Glomerular endothelial cell (primary cell): ENCODE results near the gene SLC35F3. TPM values are rescaled to one million over a fixed set of nuclear protein-coding genes. Genes with fewer than 3 reads are reported as not detected.

Source experiments
- DNase-seq: peaks from one replicate; pipeline ENCODE4 v3.0.0-alpha.2; 2011; ENCODE audit warnings: low read depth, low spot score; ENCODE audit errors: extremely low read depth
- total RNA-seq: library from RNA; depleted of rRNA; stranded (reverse); fragments of >200 nt; gene quantifications from 2 replicates; pipeline ENCODE4 v1.2.3, GENCODE V29; 2015

Gene SLC35F3
- total RNA-seq, 1 donor from 2014 or later: not detected

DNA sequence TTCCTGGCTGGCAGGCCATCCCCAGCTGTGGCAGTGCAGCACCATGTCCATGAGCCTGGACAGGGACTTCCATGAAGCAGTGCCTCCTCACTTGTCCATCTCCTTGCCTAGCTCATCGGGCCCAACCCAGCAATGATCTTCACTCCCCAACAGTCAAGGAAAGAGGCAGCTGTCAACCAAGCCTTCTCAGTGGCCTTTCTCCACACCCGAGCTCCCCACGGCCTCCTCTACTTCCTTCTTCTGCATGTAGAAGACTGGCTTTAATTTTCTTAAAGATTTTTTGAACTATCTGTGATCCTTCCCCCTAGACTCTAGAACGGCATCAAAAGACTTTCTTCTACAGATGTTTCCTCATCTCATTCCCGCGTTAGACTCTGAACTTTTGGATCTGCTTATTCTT, 403.2 kb downstream of the SLC35F3 start:
- DNase-seq: no peak

DNA sequence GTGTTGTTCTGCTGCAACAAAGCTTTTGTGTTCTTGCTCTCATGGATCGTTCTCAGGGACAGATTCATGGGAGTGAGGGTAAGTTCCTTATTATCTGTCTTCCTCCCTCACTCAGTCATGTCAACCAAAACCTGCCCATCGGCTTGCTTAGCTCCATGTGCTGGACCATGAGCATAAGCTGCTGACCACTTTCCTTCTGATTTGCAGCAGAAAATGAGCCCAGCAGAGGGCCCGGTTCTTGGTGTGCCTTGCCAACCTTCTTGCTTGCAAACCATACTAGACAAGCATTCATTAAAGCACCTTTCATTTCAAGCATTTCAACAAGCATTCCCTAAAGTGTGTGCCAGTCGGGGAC, 404.7 kb downstream of the SLC35F3 start:
- DNase-seq: no peak

DNA sequence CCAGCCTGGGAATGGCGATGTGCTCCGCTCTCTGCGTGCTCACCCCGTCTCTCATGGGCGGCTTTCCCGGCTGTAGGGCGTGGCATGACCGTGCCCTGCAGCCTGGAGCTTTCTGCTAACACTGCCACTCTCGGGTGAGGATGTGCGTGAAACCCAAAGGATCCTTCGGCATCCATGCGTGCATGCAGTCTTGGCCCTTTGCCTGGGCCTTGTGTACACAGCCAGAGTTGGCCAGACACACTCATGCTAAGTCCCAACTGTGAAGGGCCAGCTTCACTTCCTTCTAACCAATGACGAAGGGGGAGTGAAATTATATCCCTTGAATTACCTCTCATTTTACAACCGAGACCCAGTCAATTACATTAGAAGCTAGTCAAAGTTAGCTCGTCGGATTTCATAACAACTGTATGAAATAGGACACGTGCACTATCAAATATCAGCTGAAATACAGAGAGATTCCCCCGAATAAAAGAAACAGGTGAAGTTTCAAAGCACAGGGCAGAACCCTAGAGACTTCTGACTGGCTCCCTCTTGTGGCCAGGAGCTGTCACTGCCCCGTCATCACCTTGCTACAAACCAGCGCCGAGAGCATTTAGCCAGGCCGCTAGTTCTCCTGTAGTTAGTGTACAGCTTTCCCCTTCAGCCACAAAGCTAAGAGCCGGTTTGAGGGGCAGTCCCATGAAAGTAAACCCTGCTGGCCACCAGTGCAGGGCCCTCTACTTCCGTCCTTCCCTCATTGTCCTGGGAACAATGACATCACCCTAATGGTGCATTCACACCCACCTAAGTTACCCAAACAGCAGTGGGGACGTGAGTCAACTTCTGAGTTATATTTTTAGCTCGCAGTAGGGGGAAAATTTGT, 405.4 kb downstream of the SLC35F3 start:
- no peak for DNase-seq

DNA sequence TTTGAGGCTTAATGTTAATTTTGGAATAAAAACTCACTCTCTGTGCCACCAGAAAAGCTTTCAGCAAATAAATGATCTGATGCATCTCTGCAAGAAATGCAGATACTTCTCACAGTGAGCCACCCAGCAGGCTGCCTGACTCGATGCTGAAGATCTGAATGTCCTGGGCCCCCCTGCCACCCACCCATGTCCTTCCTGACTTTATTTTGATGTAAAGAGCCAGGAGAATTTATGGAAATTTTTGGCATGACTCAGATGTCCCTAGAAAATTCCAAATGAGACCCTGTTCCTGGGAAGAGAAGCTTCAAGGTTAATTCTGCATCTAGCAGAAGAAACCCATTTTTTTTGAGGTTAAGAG, 406.0 kb downstream of the SLC35F3 start:
- no peak for DNase-seq

DNA sequence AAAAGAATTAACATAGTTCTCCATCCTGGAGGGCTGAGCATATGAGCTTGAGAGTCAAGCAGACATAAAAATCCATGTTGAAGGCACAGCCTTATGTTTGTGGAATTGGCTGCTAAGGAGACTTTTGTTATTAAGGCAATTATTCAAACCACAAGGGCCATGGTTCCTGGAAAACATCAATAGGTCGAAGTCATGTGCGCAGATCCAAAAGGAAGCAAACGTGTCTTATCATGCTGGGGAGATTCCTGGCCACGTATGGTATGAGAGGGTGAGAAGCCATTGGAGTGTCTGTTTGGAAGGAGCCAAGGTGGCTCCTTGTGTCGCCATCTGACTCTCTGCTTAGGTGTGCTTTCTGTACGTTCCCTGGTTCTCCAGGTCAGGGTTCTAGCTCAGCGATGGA, 406.9 kb downstream of the SLC35F3 start:
- no peak for DNase-seq

DNA sequence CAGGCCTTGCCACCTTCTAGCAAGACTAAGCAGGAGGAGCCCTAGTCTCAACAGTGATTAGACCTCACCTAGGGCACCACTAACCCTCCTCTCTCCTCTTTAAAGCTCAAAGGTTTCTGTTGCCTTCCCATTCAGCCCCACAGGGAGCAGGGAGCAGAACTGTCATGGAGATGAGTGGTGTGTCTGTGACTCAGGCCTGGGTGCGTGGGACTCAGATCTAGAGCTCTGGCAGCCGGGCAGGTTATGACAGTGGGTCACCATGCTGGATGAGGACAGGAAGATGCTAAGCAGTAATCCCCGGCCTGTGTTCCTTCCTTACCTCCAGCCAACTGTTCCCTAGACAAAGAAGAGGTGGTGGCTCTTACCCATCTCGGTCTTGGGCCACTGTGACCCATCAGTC, 408.7 kb downstream of the SLC35F3 start:
- no peak for DNase-seq

DNA sequence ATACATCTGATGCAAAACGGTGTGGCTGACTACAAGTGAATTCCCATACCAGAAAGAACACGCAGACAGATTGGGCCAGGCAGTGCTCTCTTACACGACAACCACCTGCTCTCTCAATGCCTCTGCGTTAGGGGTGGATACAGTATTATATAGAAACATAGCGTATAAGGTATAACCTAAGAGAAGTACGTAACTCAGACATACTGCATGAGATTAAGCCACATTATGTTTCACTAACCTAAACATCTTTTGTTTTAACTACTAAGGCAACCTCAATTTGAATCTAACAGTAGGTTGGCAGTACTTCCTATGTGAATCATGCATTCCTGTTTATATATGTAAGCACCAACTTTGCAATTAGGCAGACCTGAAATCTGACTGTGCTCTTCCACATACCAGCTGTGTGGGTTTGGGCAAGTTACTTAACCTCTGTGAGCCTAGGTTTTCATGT, 410.6 kb downstream of the SLC35F3 start:
- no peak for DNase-seq

DNA sequence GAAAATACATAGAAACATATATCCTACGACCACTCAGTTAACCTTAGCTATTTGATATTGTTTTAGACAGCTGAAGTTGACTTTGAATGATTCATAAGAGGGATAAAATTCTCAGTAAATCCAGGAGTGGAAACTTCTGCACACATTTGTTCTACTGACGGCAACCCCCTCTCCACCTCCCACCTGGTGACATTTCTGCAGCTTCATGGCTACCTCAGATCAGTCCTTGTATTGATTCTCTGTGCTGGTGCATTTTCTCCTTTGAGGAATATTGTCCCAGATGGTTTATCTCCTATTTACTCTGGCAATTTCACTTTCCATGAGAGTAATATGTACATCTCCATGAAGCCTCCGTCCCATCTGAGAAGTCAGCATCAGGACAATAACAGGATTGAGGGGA, 411.1 kb downstream of the SLC35F3 start:
- no peak for DNase-seq

DNA sequence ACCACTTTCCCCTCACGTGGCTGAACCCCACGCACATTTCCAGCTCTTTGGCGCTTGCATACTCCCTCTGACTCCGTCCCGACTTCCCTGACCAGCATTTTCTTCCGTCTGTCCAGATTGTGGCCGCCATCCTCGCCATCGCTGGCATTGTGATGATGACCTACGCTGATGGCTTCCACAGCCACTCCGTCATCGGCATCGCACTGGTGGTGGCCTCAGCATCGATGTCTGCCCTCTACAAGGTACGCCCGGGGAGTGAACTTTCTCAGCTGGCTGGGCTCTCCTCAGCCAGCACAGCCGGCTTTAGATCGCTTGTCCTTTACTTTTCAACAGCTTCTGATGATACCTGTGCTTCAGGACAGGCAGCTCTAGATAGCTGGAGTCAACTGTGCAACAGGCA, 412.0 kb downstream of the SLC35F3 start:
- DNase-seq: no peak

DNA sequence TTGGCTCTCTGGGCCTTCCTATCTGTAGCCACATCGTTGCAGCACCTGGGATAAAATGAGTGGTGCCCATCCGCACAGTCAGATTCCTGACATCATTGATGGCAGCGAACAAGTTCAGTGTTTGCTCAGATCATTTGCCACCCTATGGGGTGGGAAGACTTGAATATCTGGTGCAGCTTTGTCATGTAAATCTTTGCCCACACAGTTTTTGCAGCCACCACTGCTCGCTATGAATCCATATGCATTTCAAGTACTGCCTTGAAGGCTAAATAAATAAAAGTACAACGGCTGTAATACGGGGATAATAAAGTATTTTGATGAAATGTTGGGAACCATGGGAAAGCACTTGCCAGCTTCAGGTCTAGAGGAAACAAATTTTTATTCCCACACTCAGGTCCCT, 412.5 kb downstream of the SLC35F3 start:
- no peak for DNase-seq

DNA sequence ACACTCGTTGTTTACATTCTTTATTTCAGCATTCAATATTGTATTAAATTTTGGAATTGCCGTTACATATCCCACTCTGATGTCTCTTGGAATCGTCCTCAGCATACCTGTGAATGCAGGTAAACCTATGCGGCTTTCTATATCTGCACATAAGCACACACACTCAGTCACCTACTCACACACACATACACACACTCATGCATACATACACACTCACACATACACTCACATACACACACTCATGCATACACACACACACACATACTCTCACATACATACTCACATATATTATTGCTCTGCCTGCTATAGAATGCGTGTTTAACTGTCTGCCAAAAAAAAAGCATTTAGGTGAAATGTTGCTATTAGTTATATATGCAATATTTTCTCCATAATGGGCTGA, 415.6 kb downstream of the SLC35F3 start:
- no peak for DNase-seq

DNA sequence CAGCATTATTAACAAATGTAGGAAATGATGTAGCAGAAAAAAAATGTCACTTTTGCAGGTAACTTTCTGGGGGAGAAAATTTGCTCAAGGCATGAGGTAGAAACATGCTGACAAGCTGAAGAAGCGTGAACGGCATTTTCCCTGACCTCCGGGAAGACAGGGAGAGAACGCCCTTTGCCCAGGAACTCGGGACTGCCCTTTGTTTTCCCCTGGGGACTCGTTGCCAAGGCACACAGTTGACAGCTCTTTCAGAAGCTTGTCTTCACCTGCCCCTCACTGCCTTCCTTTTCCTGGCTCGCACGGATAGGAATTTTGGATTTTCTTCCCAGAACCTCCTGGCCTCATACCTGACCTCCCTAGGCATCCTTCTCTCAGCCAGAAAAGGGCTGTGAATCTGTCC, 416.1 kb downstream of the SLC35F3 start:
- DNase-seq: no peak

DNA sequence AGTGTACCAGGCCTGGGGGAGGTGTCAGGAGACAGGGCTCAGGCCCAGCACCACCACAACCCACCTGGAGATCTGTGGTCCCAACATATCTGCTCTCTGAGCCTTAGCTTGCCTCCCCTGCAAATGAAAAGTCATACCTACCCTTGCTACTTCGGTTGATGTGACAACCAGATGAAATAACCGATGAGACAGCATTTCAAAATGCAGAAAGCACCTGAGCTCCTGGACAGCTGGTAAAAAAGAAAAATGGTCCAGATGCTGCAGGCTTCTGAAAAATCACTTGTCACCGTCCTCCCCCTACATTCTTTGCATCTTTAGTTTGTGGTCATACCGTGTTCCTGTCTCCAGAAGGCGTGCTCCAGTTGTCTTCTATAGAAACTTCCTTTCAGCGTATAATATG, 416.8 kb downstream of the SLC35F3 start:
- DNase-seq: no peak

DNA sequence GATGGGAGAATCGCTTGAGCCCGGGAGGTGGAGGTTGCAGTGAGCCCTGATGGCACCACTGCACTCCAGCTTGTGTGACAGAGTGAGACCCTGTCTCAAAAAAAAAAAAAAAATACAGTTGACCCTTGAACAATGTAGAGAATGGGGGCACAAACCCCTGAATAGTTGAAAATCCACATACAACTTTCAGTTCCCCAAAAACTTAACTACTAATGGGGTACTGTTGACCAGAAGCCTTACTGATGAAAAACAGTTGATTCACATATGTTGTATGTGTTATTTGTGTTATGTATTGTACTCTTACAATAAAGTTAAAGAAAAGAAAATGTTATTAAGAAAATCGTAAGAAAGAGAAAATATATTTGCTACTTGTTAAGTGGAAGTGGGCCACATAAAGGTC, 417.6 kb downstream of the SLC35F3 start:
- DNase-seq: no peak

DNA sequence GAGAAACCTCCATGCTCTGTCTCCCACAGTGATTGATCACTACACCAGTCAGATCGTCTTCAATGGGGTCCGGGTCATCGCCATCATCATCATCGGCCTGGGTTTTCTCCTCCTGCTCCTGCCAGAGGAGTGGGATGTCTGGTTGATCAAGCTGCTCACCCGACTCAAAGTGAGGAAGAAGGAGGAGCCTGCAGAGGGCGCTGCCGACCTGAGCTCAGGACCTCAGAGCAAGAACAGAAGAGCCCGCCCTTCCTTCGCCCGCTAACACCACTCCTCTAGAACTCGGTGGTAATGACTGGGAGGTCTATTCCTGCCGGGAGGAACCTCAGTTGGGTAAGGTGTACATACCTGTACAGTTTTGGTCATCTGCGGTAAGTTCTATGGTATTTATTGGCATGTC, 418.5 kb downstream of the SLC35F3 start:
- peak; percentile 18 for DNase-seq

DNA sequence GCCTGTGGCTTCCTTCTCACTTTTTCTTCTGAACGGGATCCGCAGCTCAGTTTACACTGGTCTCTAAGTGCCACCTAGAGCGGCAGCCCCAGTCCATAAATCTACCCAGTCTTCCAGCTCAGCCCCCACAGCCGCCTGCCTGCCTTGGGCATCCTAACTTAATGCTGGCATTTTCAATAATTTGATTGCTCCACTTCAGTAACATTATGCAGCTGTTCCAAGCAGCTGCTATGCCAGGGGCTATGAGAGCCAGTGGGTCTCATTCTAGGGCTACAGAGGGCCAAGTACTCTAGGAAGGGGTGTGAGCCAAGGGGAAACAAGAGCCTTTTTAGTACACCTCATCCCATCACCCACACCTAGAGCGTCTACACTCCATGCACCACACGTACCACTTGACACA, 420.3 kb downstream of the SLC35F3 start:
- no peak for DNase-seq

DNA sequence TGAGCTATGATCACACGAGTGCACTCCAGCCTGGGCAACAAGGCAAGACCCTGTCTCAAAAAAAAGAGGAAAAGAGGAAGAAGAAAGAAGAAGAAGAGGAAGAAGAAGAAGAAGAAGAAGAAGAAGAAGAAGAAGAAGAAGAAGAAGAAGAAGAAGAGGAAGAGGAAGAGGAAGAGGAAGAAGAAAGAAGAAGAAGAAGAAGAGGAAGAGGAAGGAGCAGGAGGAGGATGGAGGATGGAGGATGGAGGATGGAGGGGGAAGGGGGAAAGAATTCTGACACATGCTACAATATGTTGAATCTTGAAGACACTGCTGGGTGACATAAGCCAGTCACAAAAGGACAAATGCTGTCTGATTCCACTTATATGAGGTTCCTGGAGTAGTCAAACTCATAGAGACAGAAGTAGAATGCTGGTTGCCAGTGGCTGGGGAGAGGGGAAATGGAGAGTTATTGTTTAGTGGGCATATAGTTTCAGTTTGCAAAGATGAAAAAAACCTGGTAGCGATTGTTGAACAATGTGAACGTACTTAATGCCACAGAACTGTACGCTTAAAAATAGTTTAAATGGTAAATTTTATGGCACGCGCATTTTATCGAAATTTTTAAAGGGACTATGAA, 421.5 kb downstream of the SLC35F3 start:
- no peak for DNase-seq

DNA sequence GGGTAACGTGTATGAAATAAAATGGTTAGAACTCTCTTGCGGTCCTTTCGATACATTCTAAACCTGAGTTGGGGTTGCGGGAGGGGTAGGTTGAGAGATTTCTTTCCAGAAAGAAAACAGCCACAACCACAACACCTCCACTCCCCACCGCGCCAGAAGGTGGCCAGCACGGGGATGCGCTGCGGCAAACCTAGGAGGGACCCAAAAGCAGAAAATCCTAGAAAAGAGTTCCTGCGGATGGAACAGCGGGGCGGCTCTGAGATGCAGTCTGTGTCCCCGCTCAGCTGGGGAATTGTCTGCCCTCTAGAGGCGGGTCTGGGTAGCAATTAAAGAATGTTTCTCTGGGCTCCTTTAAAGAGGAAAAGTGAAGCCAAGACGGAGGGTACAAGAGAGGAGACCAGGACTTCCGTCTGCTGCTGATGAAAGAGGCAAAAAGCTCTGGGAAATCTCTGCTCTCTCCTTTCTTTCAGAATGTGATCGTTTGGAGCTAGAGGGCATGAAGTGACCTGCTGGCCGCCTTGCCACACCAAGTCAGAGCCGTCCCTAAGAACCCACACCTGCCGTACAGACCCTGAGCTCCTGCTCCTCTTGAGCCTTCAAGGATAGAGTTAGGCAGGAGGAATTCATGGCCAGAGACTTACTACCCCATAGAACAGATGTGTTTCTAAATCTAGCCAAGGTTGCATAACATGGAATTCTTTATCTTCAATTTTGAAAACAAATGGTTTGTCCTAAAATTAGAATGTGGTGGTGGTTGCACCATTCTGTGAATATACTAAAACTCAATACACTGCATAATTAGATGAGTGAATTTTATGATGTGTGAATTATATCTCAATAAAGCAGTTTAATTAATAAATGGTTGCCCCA, 422.3 kb downstream of the SLC35F3 start:
- DNase-seq: no peak

DNA sequence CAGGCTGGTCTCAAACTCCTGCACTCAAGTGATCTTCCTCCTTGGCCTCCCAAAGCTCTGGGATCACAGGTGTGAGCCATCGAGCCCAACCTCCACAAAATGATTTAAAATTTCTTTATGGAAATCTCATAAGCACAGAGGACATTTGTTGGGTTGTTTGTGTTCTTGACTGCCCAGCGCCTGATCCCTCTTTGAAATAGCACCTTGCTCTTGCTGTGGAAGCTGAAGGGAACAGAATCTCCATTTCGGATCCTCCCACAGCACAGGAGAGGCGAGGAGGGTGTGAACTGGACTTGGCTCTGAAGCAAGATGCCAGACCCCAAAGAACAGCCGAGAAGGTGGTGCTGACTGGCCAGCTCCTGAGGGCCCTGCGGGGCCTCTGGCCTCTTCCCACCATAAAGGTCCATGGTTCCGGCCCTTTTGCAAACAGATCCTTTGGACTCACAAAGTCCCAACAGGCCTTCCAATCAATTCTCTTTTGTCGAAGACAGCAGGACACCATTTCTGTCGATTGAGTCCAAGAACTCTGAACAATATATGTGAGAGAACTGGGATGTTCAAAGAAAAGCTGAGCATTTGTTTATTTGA, 423.2 kb downstream of the SLC35F3 start:
- DNase-seq: no peak

DNA sequence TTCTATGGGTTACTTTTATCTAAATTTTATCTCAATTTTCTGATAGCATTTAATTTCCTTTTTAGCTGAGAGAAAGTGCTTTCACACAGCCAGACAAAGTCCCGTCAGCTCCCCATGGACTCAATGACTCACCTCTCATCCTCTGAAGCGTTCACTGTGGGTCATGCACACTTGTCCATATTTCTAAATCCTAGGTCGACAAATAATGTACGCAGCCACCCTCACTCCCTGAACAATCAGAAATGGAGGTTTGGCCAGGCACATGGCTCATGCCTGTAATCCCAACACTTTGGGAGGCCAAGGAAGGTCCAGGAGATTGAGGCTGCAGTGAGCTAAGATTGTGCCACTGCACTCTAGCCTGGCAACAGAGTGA, 426.4 kb downstream of the SLC35F3 start:
- DNase-seq: no peak

DNA sequence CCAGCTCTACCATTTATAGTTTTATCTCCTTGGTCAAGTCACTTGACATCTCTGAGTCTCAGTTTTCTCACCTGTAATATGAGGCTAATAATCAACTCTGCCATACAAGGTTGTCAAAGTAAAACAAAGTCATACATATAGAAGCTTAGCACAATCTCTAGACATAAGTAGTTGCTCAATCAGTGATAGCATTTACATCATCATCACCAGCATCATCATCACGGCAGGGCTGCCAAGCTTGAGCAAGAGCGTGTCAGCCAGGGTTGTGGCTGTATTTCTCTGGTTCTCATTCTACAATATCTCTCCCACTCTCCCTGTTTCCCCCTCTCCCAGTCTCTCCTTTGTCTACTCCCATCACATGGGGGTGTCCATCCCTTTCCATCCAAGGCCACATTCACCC, 427.0 kb downstream of the SLC35F3 start:
- no peak for DNase-seq
